GM21786 (cell line): ENCODE data around the gene SLC12A9.
"Not testable (repeated sequence)": the region's sequence is repeated elsewhere in the genome, so short reads cannot be mapped to it uniquely, and the experiment has no call there.

Experiments
- ATAC-seq: cut with Tn5 transposase; IDR thresholded peaks from one replicate; pipeline ENCODE4 v1.9.1; 2021; ENCODE audit not compliant: unreplicated experiment

The SLC12A9 gene

GRCh38 chr7:100852048-100852872 lies at the start of gene SLC12A9:
Gene SLC12A9 (plus strand): TSS chr7:100852713. CDS start chr7:100854198, 1,485 bp downstream.
- ATAC-seq, result peak; percentile 89

- ATAC-seq, result no peak
Observed at GRCh38 chr7:100802951-100803350, 49.6 kb upstream of the SLC12A9 start.

GRCh38 chr7:100803398-100804161 lies 48.9 kb upstream of the SLC12A9 start:
- ATAC-seq, result peak; percentile 96

- no peak for ATAC-seq
Observed at GRCh38 chr7:100804681-100805431, 47.7 kb upstream of the SLC12A9 start.

GRCh38 chr7:100806276-100806675 lies 46.2 kb upstream of the SLC12A9 start:
- ATAC-seq, result no peak

GRCh38 chr7:100806883-100807282 lies 45.6 kb upstream of the SLC12A9 start:
- not testable (repeated sequence) for ATAC-seq

- ATAC-seq, result no peak
Observed at GRCh38 chr7:100808354-100808875, 44.1 kb upstream of the SLC12A9 start.

GRCh38 chr7:100811480-100811879 lies 41.0 kb upstream of the SLC12A9 start:
- ATAC-seq, result no peak

- no peak for ATAC-seq
Observed at GRCh38 chr7:100812729-100813128, 39.8 kb upstream of the SLC12A9 start.

- not testable (repeated sequence) for ATAC-seq
Observed at GRCh38 chr7:100816515-100816914, 36.0 kb upstream of the SLC12A9 start.

- ATAC-seq, result no peak
Observed at GRCh38 chr7:100817097-100817496, 35.4 kb upstream of the SLC12A9 start.

- no peak for ATAC-seq
Observed at GRCh38 chr7:100818366-100818765, 34.1 kb upstream of the SLC12A9 start.

- no peak for ATAC-seq
Observed at GRCh38 chr7:100818825-100819224, 33.7 kb upstream of the SLC12A9 start.

GRCh38 chr7:100819586-100819985 lies 32.9 kb upstream of the SLC12A9 start:
- no peak for ATAC-seq

- no peak for ATAC-seq
Observed at GRCh38 chr7:100822236-100823139, 30.0 kb upstream of the SLC12A9 start.

- no peak for ATAC-seq
Observed at GRCh38 chr7:100823140-100823525, 29.4 kb upstream of the SLC12A9 start.

- ATAC-seq, result no peak
Observed at GRCh38 chr7:100823534-100823933, 29.0 kb upstream of the SLC12A9 start.

- ATAC-seq, result no peak
Observed at GRCh38 chr7:100824499-100825214, 27.9 kb upstream of the SLC12A9 start.

- no peak for ATAC-seq
Observed at GRCh38 chr7:100825215-100825671, 27.3 kb upstream of the SLC12A9 start.
